ENCODE data around the gene FUZ.

The FUZ gene

GRCh38 chr19:49767381-49767780, 45.7 kb downstream of the FUZ start:
- no peak for TF ChIP-seq YY1 (IDR thresholded peaks at IDR 0.05; ENCODE audit: insufficient read depth, insufficient read length)
- TF ChIP-seq ZNF274 (IDR thresholded peaks at IDR 0.05; ENCODE audit: low read depth, low read length): no peak
- TF ChIP-seq SUZ12 (IDR thresholded peaks at IDR 0.05; ENCODE audit: extremely low read depth, insufficient read depth, insufficient read length): no peak
- Histone ChIP-seq H3K27me3 (ENCODE audit: insufficient read depth, insufficient read length) (no peaks in the 10 kb centered on the region), H3K9me3 (ENCODE audit: insufficient read depth, low read length) (no peaks in the 10 kb centered on the region), H3K4me1 (ENCODE audit: insufficient read depth, insufficient read length) (peaks cover 11% of the 10 kb centered on the region), H3K9ac (ENCODE audit: insufficient read length, low read depth) (peak overlapping the region; percentile 66), H3K36me3 (ENCODE audit: insufficient read depth, insufficient read length, low read length) (peaks cover 25% of the 10 kb centered on the region), H3K4me3 (ENCODE audit: insufficient read length, low read depth) (peak overlapping the region; percentile 71)
- no peak for DNase-seq (ENCODE audit: low read depth, low spot score)

- peak within 1 kb of the TSS; percentile 71 for H3K4me3 ChIP-seq (ENCODE audit: insufficient read length, low read depth)
- H3K27me3 ChIP-seq (ENCODE audit: insufficient read depth, insufficient read length): no peaks in the 10 kb centered on the region
- no peak for TF ChIP-seq YY1 (IDR thresholded peaks at IDR 0.05; ENCODE audit: insufficient read depth, insufficient read length)
- TF ChIP-seq SUZ12 (IDR thresholded peaks at IDR 0.05; ENCODE audit: extremely low read depth, insufficient read depth, insufficient read length): no peak
- no peak for TF ChIP-seq ZNF274 (IDR thresholded peaks at IDR 0.05; ENCODE audit: low read depth, low read length)
- H3K36me3 ChIP-seq (ENCODE audit: insufficient read depth, insufficient read length, low read length): peaks cover 25% of the 10 kb centered on the region
- no peaks in the 10 kb centered on the region for H3K9me3 ChIP-seq (ENCODE audit: insufficient read depth, low read length)
- peak within 1 kb of the TSS; percentile 69 for H3K9ac ChIP-seq (ENCODE audit: insufficient read length, low read depth)
- H3K4me1 ChIP-seq (ENCODE audit: insufficient read depth, insufficient read length): peaks cover 13% of the 10 kb centered on the region
- DNase-seq (ENCODE audit: low read depth, low spot score): no peak
Observed at GRCh38 chr19:49766930-49767299, 46.2 kb downstream of the FUZ start, which contains the start of gene AP2A1. AP2A1 (plus strand) TSS chr19:49767001; CDS start chr19:49767134, 133 bp downstream.

GRCh38 chr19:49766007-49766929, 46.8 kb downstream of the FUZ start:
- no peaks in the 10 kb centered on the region for H3K27me3 ChIP-seq (ENCODE audit: insufficient read depth, insufficient read length)
- peak; percentile 98 for DNase-seq (ENCODE audit: low read depth, low spot score)
- peak overlapping the region; percentile 69 for H3K9ac ChIP-seq (ENCODE audit: insufficient read length, low read depth)
- H3K4me1 ChIP-seq (ENCODE audit: insufficient read depth, insufficient read length): peaks cover 11% of the 10 kb centered on the region
- no peak for TF ChIP-seq SUZ12 (IDR thresholded peaks at IDR 0.05; ENCODE audit: extremely low read depth, insufficient read depth, insufficient read length)
- no peak for TF ChIP-seq YY1 (IDR thresholded peaks at IDR 0.05; ENCODE audit: insufficient read depth, insufficient read length)
- TF ChIP-seq ZNF274 (IDR thresholded peaks at IDR 0.05; ENCODE audit: low read depth, low read length): no peak
- H3K36me3 ChIP-seq (ENCODE audit: insufficient read depth, insufficient read length, low read length): peaks cover 20% of the 10 kb centered on the region
- H3K4me3 ChIP-seq (ENCODE audit: insufficient read length, low read depth): peak overlapping the region; percentile 3
- H3K9me3 ChIP-seq (ENCODE audit: insufficient read depth, low read length): no peaks in the 10 kb centered on the region

- no peak for TF ChIP-seq YY1 (IDR thresholded peaks at IDR 0.05; ENCODE audit: insufficient read depth, insufficient read length)
- no peak for TF ChIP-seq ZNF274 (IDR thresholded peaks at IDR 0.05; ENCODE audit: low read depth, low read length)
- TF ChIP-seq SUZ12 (IDR thresholded peaks at IDR 0.05; ENCODE audit: extremely low read depth, insufficient read depth, insufficient read length): no peak
Observed at GRCh38 chr19:49764341-49764740, 48.8 kb downstream of the FUZ start.

GRCh38 chr19:49763230-49763629, 49.9 kb downstream of the FUZ start, which contains the start of gene TSKS:
TSKS (minus strand) TSS chr19:49763306; CDS start chr19:49763247, 59 bp downstream.
- H3K4me3 ChIP-seq (ENCODE audit: insufficient read length, low read depth): no peak within 1 kb of the TSS
- H3K36me3 ChIP-seq (ENCODE audit: insufficient read depth, insufficient read length, low read length): peaks cover 3% of the 10 kb centered on the region
- H3K9me3 ChIP-seq (ENCODE audit: insufficient read depth, low read length): no peaks in the 10 kb centered on the region
- H3K9ac ChIP-seq (ENCODE audit: insufficient read length, low read depth): no peak within 1 kb of the TSS
- H3K27me3 ChIP-seq (ENCODE audit: insufficient read depth, insufficient read length): no peaks in the 10 kb centered on the region
- H3K4me1 ChIP-seq (ENCODE audit: insufficient read depth, insufficient read length): peaks cover 6% of the 10 kb centered on the region
- TF ChIP-seq ZNF274 (IDR thresholded peaks at IDR 0.05; ENCODE audit: low read depth, low read length) (no peak), SUZ12 (IDR thresholded peaks at IDR 0.05; ENCODE audit: extremely low read depth, insufficient read depth, insufficient read length) (no peak), YY1 (IDR thresholded peaks at IDR 0.05; ENCODE audit: insufficient read depth, insufficient read length) (no peak)
- DNase-seq (ENCODE audit: low read depth, low spot score): no peak

More at GRCh38 chr19:49764341-49764740, 48.8 kb downstream of the FUZ start:
- Histone ChIP-seq H3K36me3 (ENCODE audit: insufficient read depth, insufficient read length, low read length) (peaks cover 11% of the 10 kb centered on the region), H3K9ac (ENCODE audit: insufficient read length, low read depth) (no peak overlapping the region), H3K4me1 (ENCODE audit: insufficient read depth, insufficient read length) (peaks cover 7% of the 10 kb centered on the region), H3K27me3 (ENCODE audit: insufficient read depth, insufficient read length) (no peaks in the 10 kb centered on the region), H3K9me3 (ENCODE audit: insufficient read depth, low read length) (no peaks in the 10 kb centered on the region), H3K4me3 (ENCODE audit: insufficient read length, low read depth) (no peak overlapping the region)
- DNase-seq (ENCODE audit: low read depth, low spot score): no peak

- no peak for TF ChIP-seq SUZ12 (IDR thresholded peaks at IDR 0.05; ENCODE audit: extremely low read depth, insufficient read depth, insufficient read length)
- no peak for TF ChIP-seq YY1 (IDR thresholded peaks at IDR 0.05; ENCODE audit: insufficient read depth, insufficient read length)
- no peak for TF ChIP-seq ZNF274 (IDR thresholded peaks at IDR 0.05; ENCODE audit: low read depth, low read length)
- Histone ChIP-seq H3K9ac (ENCODE audit: insufficient read length, low read depth) (peak overlapping the region; percentile 17), H3K4me3 (ENCODE audit: insufficient read length, low read depth) (no peak overlapping the region), H3K27me3 (ENCODE audit: insufficient read depth, insufficient read length) (no peaks in the 10 kb centered on the region), H3K9me3 (ENCODE audit: insufficient read depth, low read length) (no peaks in the 10 kb centered on the region), H3K36me3 (ENCODE audit: insufficient read depth, insufficient read length, low read length) (no peaks in the 10 kb centered on the region), H3K4me1 (ENCODE audit: insufficient read depth, insufficient read length) (peaks cover 3% of the 10 kb centered on the region)
- no peak for DNase-seq (ENCODE audit: low read depth, low spot score)
Observed at GRCh38 chr19:49761625-49762311, 51.3 kb downstream of the FUZ start.

GRCh38 chr19:49761249-49761624, 51.9 kb downstream of the FUZ start:
- H3K9me3 ChIP-seq (ENCODE audit: insufficient read depth, low read length): peaks cover 1% of the 10 kb centered on the region
- H3K4me1 ChIP-seq (ENCODE audit: insufficient read depth, insufficient read length): peaks cover 3% of the 10 kb centered on the region
- no peak for TF ChIP-seq ZNF274 (IDR thresholded peaks at IDR 0.05; ENCODE audit: low read depth, low read length)
- no peak for TF ChIP-seq SUZ12 (IDR thresholded peaks at IDR 0.05; ENCODE audit: extremely low read depth, insufficient read depth, insufficient read length)
- no peak for TF ChIP-seq YY1 (IDR thresholded peaks at IDR 0.05; ENCODE audit: insufficient read depth, insufficient read length)
- no peak overlapping the region for H3K4me3 ChIP-seq (ENCODE audit: insufficient read length, low read depth)
- H3K27me3 ChIP-seq (ENCODE audit: insufficient read depth, insufficient read length): no peaks in the 10 kb centered on the region
- DNase-seq (ENCODE audit: low read depth, low spot score): no peak
- peak overlapping the region; percentile 17 for H3K9ac ChIP-seq (ENCODE audit: insufficient read length, low read depth)
- H3K36me3 ChIP-seq (ENCODE audit: insufficient read depth, insufficient read length, low read length): no peaks in the 10 kb centered on the region
